Testis (tissue), 3 donors: Measurements from ENCODE around the gene ARL6IP4. TPM values are rescaled to one million over a fixed set of nuclear protein-coding genes. Genes with fewer than 3 reads are reported as not detected.
A peak's percentile ranks its signal among the peaks of the same experiment; 100 is the strongest.
"Not testable (repeated sequence)": the region's sequence is repeated elsewhere in the genome, so short reads cannot be mapped to it uniquely, and the experiment has no call there.

Experiments
- DNase-seq: peaks from one replicate; pipeline ENCODE4 v3.0.0-alpha.2; 2019
- H3K27ac ChIP-seq, 2 donors: fragments of 200-600 bp; sonication (generic); one replicate each; pipeline ENCODE4 v1.5.1; 2019
- H3K27me3 ChIP-seq: fragments of 200-600 bp; sonication (generic); one replicate; pipeline ENCODE4 v1.5.1; 2019
- H3K36me3 ChIP-seq: fragments of 200-600 bp; sonication (generic); one replicate; pipeline ENCODE4 v1.5.1; 2017; ENCODE audit warnings: low read depth; ENCODE audit errors: missing control alignments
- H3K4me1 ChIP-seq: fragments of 200-600 bp; sonication (generic); one replicate; pipeline ENCODE4 v1.5.1; 2019
- H3K4me3 ChIP-seq, 2 donors: fragments of 200-600 bp; sonication (generic); one replicate each; pipeline ENCODE4 v1.5.1; 2017 to 2019
- H3K9me3 ChIP-seq: fragments of 200-600 bp; sonication (generic); one replicate; pipeline ENCODE4 v1.5.1; 2017
- POLR2A ChIP-seq: fragments of 450-650 bp; IDR thresholded peaks from one replicate; pipeline ENCODE4 v1.6.1; 2017; ENCODE audit warnings: antibody characterized with exemption, mild to moderate bottlenecking, moderate library complexity
- WGBS, 2 donors: methylation state at CpG; one replicate each; pipeline ENCODE4 v1.1.5; 2018; 5-methylcytosine and 5-hydroxymethylcytosine counted together
- intact Hi-C: fragments of 100-400 bp; cut with DNase I; formaldehyde crosslinking; loops from one replicate; pipeline ENCODE4 v1.15.1; 2023; ENCODE audit warnings: low total_unique reads
- polyA plus RNA-seq: library from polyadenylated mRNA; stranded (reverse); fragments of 350-450 nt; fragmentation: Illumina TruSeq; extraction: RNeasy Lipid Tissue Mini Kit (QIAGEN cat#74804); gene quantifications from one replicate; pipeline ENCODE4 v1.2.3, GENCODE V29; 2014; ENCODE audit warnings: low read depth, low replicate concordance; ENCODE audit not compliant: insufficient read depth
- total RNA-seq, 2 donors: library from RNA; depleted of rRNA; stranded (reverse); fragments of >200 nt; gene quantifications; one replicate each; pipeline ENCODE4 v1.2.3, GENCODE V29; 2016
- TF ChIP-seq, protein P1 (sequence below), 3 experiments: fragments of 450-650 bp in 2 of 3; fragments of 200-600 bp in 1 of 3; sonication (generic) in 1 of 3; IDR thresholded peaks; one replicate each; pipeline ENCODE4 v1.5.1; 2016 to 2019; ENCODE audit warnings: antibody characterized with exemption in 3 of 3, mild to moderate bottlenecking in 2 of 3, moderate library complexity in 1 of 3

ARL6IP4 gene
- total and polyA plus RNA-seq, 3 donors from 2014 or later: 169 to 210 (median 190) TPM

DNA sequence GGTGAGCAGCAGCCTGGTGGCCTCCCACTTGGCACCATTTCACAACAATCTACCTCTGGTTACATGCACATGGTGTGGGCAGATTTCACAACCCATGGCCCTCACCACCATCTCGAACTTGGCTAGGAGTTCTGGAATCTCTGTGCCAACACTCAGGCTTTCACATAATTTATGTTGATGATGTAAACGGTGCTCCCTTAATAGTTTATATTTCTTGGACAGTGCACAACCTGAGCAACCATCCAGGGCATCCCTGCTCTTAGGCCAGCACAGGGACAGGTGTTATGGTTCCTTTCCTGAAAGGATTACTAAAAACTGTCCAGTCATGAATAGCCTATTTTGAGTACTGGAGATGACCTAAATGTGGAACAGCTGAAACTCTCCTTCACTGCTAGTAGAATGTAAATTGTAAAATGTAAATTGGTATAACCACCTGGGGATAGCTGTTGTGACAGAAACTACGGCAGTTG lies 42.8 kb upstream of the ARL6IP4 start:
- no peak overlapping the region for H3K27ac ChIP-seq
- no peak for DNase-seq
- no peaks in the 10 kb centered on the region for H3K36me3 ChIP-seq
- TF ChIP-seq, protein P1, sequence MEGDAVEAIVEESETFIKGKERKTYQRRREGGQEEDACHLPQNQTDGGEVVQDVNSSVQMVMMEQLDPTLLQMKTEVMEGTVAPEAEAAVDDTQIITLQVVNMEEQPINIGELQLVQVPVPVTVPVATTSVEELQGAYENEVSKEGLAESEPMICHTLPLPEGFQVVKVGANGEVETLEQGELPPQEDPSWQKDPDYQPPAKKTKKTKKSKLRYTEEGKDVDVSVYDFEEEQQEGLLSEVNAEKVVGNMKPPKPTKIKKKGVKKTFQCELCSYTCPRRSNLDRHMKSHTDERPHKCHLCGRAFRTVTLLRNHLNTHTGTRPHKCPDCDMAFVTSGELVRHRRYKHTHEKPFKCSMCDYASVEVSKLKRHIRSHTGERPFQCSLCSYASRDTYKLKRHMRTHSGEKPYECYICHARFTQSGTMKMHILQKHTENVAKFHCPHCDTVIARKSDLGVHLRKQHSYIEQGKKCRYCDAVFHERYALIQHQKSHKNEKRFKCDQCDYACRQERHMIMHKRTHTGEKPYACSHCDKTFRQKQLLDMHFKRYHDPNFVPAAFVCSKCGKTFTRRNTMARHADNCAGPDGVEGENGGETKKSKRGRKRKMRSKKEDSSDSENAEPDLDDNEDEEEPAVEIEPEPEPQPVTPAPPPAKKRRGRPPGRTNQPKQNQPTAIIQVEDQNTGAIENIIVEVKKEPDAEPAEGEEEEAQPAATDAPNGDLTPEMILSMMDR (IDR thresholded peaks at IDR 0.05): no peak
- TF ChIP-seq POLR2A: no peak
- WGBS, 2 donors: 75 to 83% methylated on average over 3 of the region's 3 CpGs
- no peaks in the 10 kb centered on the region for H3K27me3 ChIP-seq
- intact Hi-C loops: no loop called here
- no peaks in the 10 kb centered on the region for H3K9me3 ChIP-seq
- H3K4me3 ChIP-seq: no peak overlapping the region
- H3K4me1 ChIP-seq: peaks cover 2% of the 10 kb centered on the region

DNA sequence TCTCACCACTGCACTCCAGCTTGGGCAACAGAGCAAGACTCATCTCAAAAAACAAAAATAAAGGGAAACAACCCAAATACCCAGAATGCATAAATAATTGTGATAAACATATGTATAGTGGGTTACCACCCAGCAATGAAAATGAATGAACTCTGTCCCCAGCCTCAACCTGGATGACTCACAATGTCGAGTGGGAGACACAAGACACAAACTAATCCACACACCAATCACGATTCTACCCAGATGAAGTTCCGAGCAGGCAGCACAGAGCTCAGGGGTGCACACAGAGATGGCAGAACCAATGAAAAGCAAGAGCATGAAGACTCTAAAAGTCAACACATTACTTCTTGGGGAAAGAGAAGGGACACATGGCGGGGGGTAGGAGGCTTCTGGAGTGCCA lies 41.4 kb upstream of the ARL6IP4 start:
- no peaks in the 10 kb centered on the region for H3K36me3 ChIP-seq
- WGBS, 2 donors: 82 to 90% methylated on average over 4 of the region's 4 CpGs
- no peak for TF ChIP-seq POLR2A
- TF ChIP-seq, protein P1 (IDR thresholded peaks at IDR 0.05): no peak
- H3K4me1 ChIP-seq: peaks cover 11% of the 10 kb centered on the region
- intact Hi-C loops: no loop called here
- H3K4me3 ChIP-seq: no peak overlapping the region
- H3K27ac ChIP-seq: no peak overlapping the region
- no peak for DNase-seq
- no peaks in the 10 kb centered on the region for H3K9me3 ChIP-seq
- no peaks in the 10 kb centered on the region for H3K27me3 ChIP-seq

DNA sequence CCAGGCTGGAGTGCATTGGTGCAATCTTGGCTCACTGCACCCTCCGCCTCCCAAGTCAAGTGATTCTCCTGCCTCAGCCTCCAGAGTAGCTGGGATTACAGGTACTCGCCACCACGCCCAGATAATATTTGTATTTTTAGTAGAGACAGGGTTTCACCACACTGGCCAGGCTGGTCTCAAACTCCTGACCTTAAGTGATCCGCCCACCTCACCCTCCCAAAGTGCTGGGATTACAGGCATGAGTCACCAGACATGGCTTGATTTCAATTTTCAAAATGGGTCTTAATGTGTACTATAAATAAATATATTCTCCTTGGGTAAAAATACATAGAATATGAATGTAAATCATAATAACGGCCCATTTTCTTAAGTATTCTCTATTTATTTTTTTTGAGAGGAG lies 39.1 kb upstream of the ARL6IP4 start:
- intact Hi-C loops, H3K4me3 ChIP-seq, H3K27me3 ChIP-seq, H3K9me3 ChIP-seq, H3K27ac ChIP-seq, DNase-seq, H3K36me3 ChIP-seq: not testable (repeated sequence)
- H3K4me1 ChIP-seq: peaks cover 16% of the 10 kb centered on the region
- WGBS, 2 donors: 91 to 95% methylated on average over 5 of the region's 5 CpGs

DNA sequence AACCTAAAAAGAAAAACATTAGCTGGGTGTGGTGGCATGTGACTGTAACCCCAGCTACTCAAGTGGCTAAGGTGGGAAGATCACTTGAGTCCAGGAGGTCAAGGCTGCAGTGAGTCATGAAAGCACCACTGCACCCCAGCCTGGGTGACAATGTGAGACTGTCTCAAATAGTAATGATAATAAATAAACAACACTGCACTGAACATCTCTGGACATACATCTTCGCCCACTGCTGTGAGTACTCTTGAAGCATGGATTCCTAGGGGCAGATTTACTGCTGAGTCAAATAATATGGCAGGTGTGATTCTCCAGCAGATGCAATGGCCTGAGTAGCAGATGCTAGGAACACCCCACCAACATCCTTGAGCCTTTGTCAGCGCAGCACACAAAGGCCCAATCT lies 37.8 kb upstream of the ARL6IP4 start:
- Histone ChIP-seq H3K36me3 (no peaks in the 10 kb centered on the region), H3K4me1 (peaks cover 16% of the 10 kb centered on the region), H3K9me3 (no peaks in the 10 kb centered on the region), H3K27me3 (no peaks in the 10 kb centered on the region), H3K4me3 (no peak overlapping the region), H3K27ac (peak overlapping the region; percentile 29 to 61)
- 78 to 93% methylated on average over 2 of the region's 2 CpGs for WGBS, 2 donors
- DNase-seq: no peak
- intact Hi-C loops: no loop called here
- no peak for TF ChIP-seq POLR2A
- TF ChIP-seq, protein P1 (IDR thresholded peaks at IDR 0.05): no peak

DNA sequence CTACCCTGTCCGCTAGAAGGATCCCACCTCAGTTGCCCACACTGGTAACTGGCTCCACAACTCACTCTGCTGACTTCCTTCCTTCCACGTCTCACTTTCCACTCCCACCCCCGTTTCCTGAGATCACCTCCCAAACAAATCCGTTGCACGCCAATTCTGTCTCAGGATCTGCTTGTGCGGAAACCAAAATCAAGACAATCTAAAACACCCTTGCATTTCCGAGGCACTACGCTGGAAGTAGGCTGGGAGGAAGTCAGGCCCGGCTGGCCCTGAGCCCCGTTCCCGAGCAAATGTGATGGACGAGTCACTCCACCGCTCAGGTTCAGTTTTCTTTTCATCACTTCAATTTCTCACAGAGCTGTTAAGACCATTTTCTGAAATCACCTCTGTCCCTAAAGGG lies 37.3 kb upstream of the ARL6IP4 start:
- Histone ChIP-seq H3K27me3 (no peaks in the 10 kb centered on the region), H3K9me3 (no peaks in the 10 kb centered on the region), H3K27ac (peak overlapping the region; percentile 29 to 61), H3K4me3 (no peak overlapping the region), H3K36me3 (no peaks in the 10 kb centered on the region), H3K4me1 (peaks cover 16% of the 10 kb centered on the region)
- WGBS, 2 donors: 60 to 67% methylated on average over 13 of the region's 13 CpGs
- no peak for TF ChIP-seq POLR2A
- TF ChIP-seq, protein P1 (IDR thresholded peaks at IDR 0.05): no peak
- intact Hi-C loops: no loop called here
- DNase-seq: no peak
